Activated B cell treated with CpG ODN at 0.5 μM for 24 hours (primary cell): ENCODE measurements around the gene CTSH. TPM values are rescaled to one million over a fixed set of nuclear protein-coding genes. Genes with fewer than 3 reads are reported as not detected.

Source experiments
- ATAC-seq: fragments of 200-7000 bp; cut with Tn5 transposase; one replicate; pipeline ENCODE4 v1.10.0; 2021; ENCODE audit warnings: low read depth, mild to moderate bottlenecking, moderate library complexity
- CTCF ChIA-PET: fragments of 350-600 bp; sonication (Branson Sonifier 250); formaldehyde crosslinking; loops from one replicate; lab custom pipeline; 2021; ENCODE audit warnings: antibody characterized with exemption; lab: Charles Lee
- POLR2A ChIA-PET: fragments of 350-600 bp; sonication (Branson Sonifier 250); formaldehyde crosslinking; loops from one replicate; lab custom pipeline; 2021; ENCODE audit warnings: antibody characterized with exemption; lab: Charles Lee
- DNase-seq: peaks from one replicate; pipeline ENCODE4 v3.0.0; 2022
- H3K27ac Mint-ChIP-seq: one replicate; pipeline ENCODE4 v1.8.0; 2020; ENCODE audit warnings: mixed read lengths
- H3K27me3 Mint-ChIP-seq: one replicate; pipeline ENCODE4 v1.8.0; 2021; ENCODE audit warnings: mixed read lengths
- H3K36me3 Mint-ChIP-seq: one replicate; pipeline ENCODE4 v1.8.0; 2021; ENCODE audit warnings: low read depth, mixed read lengths
- H3K4me1 Mint-ChIP-seq: one replicate; pipeline ENCODE4 v1.8.0; 2021; ENCODE audit warnings: mixed read lengths
- H3K4me3 Mint-ChIP-seq: one replicate; pipeline ENCODE4 v1.8.0; 2020; ENCODE audit warnings: mild to moderate bottlenecking, mixed read lengths
- H3K9me3 Mint-ChIP-seq: one replicate; pipeline ENCODE4 v1.8.0; 2020; ENCODE audit warnings: mixed read lengths
- CTCF ChIP-seq: fragments of 200-600 bp; IDR thresholded peaks from one replicate; pipeline ENCODE4 v1.8.0; 2022; ENCODE audit warnings: antibody characterized with exemption, mild to moderate bottlenecking
- intact Hi-C: fragments of 100-400 bp; cut with micrococcal nuclease; formaldehyde crosslinking; loops from one replicate; pipeline ENCODE4 v1.15.1; 2024
- total RNA-seq: library from RNA; stranded (reverse); gene quantifications from 2 replicates; pipeline ENCODE4 v1.2.3, GENCODE V29; 2022

CTSH gene
- total RNA-seq, 1 donor from 2014 or later, result 762 TPM

GRCh38 chr15:78987556-78988360 lies 42.9 kb upstream of the CTSH start:
- no peaks in the 10 kb centered on the region for H3K9me3 Mint-ChIP-seq
- H3K36me3 Mint-ChIP-seq, result peaks cover 3% of the 10 kb centered on the region
- intact Hi-C loops, result no loop called here
- CTCF ChIA-PET, result interaction anchor here (1.4 to 2.3 kb wide), 2 partner anchors 17 to 38 kb away, joined by 3 to 8 read pairs; no protein-coding TSS in a partner anchor
- no peak for DNase-seq
- no peak overlapping the region for H3K4me3 Mint-ChIP-seq
- POLR2A ChIA-PET, result no interaction called here
- no peaks in the 10 kb centered on the region for H3K27me3 Mint-ChIP-seq
- TF ChIP-seq CTCF, result no peak
- ATAC-seq, result no peak
- H3K4me1 Mint-ChIP-seq, result peaks cover 21% of the 10 kb centered on the region
- no peak overlapping the region for H3K27ac Mint-ChIP-seq

- H3K27me3 Mint-ChIP-seq, result no peaks in the 10 kb centered on the region
- ATAC-seq (no peak), DNase-seq (no peak)
- H3K27ac Mint-ChIP-seq, result no peak overlapping the region
- peaks cover 14% of the 10 kb centered on the region for H3K4me1 Mint-ChIP-seq
- ChIA-PET CTCF (no interaction called here), POLR2A (interaction anchor here (0.6 to 0.7 kb wide), 3 partner anchors 20 to 112 kb away, joined by 3 to 11 read pairs (median 3); no protein-coding TSS in a partner anchor)
- H3K9me3 Mint-ChIP-seq, result no peaks in the 10 kb centered on the region
- no peak overlapping the region for H3K4me3 Mint-ChIP-seq
- TF ChIP-seq CTCF, result no peak
- H3K36me3 Mint-ChIP-seq, result peaks cover 2% of the 10 kb centered on the region
- intact Hi-C loops, result no loop called here
Measured at GRCh38 chr15:78985859-78986475, 41.1 kb upstream of the CTSH start.

GRCh38 chr15:78984041-78984440 lies 39.2 kb upstream of the CTSH start:
- H3K27me3 Mint-ChIP-seq, result no peaks in the 10 kb centered on the region
- DNase-seq (no peak), ATAC-seq (no peak)
- H3K4me3 Mint-ChIP-seq, result no peak overlapping the region
- H3K27ac Mint-ChIP-seq, result no peak overlapping the region
- no peaks in the 10 kb centered on the region for H3K9me3 Mint-ChIP-seq
- H3K36me3 Mint-ChIP-seq, result no peaks in the 10 kb centered on the region
- TF ChIP-seq CTCF, result no peak
- POLR2A ChIA-PET, result no interaction called here
- intact Hi-C loops, result no loop called here
- H3K4me1 Mint-ChIP-seq, result peaks cover 29% of the 10 kb centered on the region
- CTCF ChIA-PET, result no interaction called here

GRCh38 chr15:78983146-78983918 lies 38.5 kb upstream of the CTSH start:
- Mint-ChIP-seq H3K36me3 (no peaks in the 10 kb centered on the region), H3K4me3 (no peak overlapping the region), H3K9me3 (no peaks in the 10 kb centered on the region), H3K4me1 (peaks cover 30% of the 10 kb centered on the region), H3K27me3 (no peaks in the 10 kb centered on the region), H3K27ac (no peak overlapping the region)
- POLR2A ChIA-PET, result interaction anchor here (0.5 kb wide), 1 partner anchor 110 kb away, joined by 3 read pairs; no protein-coding TSS in a partner anchor
- no peak for TF ChIP-seq CTCF
- DNase-seq, result no peak
- intact Hi-C loops, result no loop called here
- CTCF ChIA-PET, result interaction anchor here (2.0 kb wide), 1 partner anchor 42 kb away, joined by 6 read pairs; no protein-coding TSS in a partner anchor
- ATAC-seq, result no peak
